ENCODE measurements around the gene CMKLR1.

The CMKLR1 gene

DNA sequence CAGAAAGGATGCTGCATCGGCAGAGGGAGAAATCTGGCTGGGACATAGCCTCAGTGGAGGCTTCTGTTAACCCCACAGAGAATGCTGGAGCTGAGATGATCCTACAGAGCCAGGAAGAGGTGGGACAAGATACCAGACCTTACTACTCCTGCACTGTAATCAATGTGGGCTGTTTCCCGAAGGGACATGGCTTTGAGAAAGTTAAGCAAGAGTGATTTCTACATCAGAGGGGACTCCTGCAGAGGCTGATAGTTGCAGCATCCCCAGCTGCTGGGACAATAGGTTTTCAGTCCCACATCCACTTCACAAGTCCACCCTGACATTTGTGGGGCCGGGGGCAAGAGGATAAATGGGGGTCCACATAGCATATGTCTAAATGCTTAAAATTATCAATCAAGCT lies 22.5 kb upstream of the CMKLR1 start:
- DNase-seq = no peak

DNA sequence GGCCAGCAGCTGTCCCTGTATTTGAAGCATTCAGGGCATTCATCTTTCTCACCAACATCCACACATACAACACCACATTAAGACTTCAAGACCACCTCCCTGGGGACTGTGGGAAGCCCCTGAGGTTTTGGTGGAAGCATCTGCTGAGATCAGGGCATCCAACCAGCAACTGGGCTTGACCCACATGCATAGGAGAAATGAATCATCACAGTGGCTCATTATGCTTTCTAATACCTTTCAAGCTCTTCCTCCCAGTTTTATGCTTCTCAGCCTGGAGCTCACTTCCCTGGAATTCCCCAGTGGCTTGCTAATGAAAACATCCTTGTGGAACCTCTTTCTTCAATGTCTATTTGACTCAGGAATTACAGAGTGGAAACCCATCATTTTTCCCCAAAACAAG lies 21.4 kb upstream of the CMKLR1 start:
- DNase-seq = no peak

DNA sequence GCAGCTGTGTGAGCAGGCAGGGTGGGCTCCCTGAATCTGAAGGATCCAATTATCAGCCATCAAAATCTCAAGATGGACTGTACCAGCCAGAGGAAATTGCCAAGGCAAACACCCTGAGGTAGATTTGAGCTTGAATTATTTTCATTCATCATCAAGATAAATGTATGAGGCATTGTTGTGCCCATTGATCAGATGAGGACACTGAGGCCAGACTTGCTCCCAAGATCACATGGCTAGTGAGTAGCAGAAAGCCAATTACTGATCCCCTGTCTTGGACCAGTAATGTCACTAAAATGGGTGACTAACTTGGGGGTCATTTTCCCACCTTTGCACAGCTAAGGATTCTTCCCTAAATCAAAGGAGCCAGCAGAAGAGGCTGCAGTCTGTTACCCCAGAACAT lies 20.9 kb upstream of the CMKLR1 start:
- no peak for DNase-seq

DNA sequence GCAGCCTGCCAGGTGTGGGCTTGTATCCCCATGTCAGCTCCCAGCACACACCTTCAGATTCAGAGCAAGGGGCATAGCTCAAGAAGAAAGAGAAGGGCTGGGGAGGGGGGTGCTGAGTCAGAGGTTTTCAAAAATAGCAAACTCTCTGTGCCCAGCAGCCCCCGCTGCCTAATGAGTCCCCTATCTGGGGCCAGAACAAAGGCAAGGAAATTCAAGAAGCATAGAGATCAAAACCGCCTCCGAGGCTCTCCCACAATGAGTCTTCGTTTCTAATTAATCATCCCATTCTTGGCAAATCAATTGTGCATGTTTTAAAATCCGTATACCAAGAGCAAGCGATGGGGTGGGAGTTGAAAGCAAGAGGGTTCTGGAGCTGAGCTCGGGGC lies 19.5 kb upstream of the CMKLR1 start:
- DNase-seq = no peak

DNA sequence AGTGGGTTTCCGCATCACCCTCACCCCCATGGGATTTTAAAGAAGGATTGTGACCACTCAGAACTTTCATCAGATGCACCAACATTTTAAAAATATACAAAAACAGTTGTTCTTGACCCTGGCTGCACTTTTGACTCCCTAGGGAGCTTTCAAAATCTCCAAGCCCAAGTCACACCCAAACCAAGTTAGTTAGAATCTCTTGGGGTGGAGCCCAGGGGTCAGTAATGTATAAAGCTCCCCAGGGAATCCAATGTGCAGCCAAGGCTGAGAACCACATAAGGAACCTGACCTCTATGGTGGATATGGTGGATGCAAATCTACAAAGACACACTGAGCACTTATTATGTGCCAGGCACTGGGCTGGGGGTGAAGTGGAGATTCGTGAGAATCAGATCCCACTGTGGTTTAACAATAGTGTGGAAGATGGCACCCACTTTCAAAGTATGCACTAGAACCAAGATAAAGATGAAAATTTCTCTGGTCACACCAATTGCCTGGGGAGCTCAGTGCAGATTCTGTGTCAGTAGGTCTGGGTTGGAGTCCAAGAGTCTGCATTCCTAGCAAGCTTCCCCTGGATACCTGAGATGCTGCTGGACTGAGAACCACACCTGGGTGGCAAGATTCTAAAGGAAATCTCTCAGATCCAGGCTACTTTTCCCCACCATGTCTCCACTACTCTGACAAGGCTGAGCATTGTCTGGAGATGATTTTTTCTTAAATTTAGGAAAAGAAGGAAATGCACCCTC lies 18.9 kb upstream of the CMKLR1 start:
- no peak for DNase-seq

DNA sequence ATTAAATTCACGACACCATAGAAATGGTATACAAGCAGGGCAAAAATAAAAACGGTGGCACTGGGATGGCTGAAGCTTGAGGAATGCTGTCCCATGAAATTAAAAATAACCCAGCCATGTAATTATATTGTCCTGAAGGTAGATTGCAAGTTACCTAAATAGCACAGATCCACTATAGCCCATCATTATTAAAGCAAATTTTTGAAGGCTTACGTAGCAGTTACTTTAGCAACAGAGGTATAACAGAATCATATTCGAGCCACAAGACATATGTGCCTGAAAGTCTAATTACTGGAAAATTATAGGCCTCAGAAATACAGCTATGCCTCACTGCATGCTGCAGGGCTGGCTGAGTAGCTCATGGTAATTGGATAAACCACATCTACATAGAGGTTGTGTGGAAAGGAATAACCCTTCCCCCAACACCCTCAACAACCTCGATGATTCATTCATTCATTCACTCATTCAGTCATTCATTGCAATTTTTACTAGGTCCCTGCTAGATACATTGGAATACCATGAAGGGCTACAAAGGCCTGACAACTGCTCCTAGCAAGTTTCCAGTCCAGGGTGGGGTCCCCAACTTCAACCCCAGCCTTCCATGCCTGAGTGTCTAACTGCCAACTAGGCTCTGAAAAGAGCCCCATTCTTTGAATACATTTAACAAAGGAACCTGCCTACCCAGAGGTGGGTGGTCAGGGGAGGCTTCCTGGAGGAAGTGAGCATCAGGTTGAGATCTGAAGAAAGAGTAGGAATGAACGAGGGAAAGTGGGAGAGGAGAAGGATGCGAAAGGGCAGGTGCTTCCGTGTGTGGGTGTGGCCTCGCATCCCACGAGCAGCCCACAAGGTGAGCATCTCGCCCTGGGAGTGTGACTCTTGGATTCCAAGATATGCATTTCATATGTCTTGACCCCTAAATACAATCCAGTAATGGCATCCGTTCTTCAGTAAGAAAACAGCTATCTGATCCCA lies 18.0 kb upstream of the CMKLR1 start:
- no peak for DNase-seq

DNA sequence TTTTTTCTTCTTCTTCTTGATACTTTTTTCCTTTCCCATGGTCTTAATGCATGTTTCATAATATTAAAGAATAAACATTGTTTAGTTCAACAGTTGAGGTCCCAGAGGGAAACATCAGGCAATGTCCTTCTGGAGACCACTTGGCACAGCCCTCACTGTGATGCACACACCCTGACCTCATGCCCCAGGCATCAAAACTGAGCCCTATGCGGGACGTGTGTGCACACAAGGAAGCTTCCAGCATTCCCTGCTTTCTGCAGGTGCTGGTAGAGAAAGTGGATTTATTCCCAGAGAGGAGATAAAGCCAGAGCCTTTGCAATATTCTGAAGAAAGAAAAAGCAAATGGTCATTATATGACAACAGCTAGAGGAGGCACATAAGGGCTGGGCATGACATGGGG lies 16.0 kb upstream of the CMKLR1 start:
- no peak for DNase-seq

DNA sequence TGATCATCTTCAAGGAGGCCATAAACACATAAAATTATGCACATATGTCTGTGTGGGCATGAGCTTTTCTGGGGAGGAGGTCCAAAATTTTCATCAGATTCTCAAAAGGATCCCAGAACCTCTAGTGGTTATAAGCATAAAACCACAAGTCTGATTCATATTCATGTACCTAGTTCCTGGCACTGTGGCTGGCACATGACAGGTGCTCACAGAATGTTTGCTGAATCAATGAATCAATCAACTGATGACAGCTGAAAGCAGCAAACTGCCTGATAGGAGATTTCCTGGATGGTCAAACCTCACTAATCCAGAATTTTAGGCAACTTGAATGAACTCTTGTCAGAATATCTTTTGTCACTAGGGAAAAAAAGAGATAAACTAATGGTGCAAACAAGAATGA lies 13.5 kb upstream of the CMKLR1 start:
- DNase-seq = no peak

DNA sequence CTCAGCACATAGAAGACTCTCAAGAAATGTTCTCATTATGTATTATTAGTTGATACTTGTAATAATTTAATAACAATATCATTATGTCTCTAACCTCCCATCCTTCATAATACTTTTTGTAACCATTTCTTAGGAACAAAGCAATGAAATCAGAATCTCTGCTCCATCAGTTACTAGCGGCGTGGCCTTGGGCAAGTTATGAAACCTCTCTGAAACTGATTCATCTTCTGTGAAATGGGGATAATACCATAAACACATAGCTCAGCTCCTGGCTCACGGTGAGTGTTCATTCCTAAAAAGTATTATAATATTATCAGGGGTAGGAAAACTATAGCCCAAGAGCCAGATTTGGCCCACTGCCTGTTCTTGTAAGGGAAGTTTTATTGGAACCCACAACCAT lies 11.4 kb upstream of the CMKLR1 start:
- no peak for DNase-seq

DNA sequence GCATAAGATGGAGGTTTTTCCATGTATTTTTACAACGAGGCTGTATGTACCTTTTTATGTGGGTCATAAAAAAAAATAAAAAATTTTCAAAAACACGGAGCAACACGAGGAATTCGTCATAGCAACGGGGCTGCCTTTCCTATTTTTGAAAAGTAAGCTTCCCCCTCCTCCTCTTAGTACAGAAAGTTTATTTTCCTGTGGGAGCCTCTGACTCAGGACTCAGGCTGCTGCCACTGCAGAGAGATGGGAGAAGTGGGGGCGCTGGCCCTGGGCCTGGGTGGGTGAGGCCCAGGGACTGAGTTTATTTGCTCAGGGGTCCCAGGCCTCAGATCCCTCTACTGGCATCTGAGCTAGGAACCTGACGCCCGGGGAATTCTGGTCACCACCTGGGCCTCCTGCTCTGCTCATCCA lies 10.2 kb upstream of the CMKLR1 start:
- no peak for DNase-seq

DNA sequence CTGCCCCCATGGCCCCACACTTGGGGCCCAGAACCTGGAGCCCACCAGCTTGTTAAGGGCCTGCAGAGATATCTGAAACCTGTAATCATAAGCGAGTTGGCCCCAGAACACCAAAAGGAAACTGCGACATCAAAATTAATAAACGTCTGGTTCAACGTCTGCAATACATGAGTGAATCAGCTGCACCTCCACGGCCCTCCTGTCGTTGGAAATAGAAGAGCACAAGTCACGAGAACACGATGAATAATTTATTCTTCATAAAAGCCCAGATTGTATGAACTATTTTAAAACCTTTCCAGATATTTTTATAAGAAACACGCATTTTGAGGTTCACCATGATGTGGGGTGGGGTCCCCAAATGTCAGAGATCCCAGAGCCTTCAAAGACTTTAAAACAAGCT lies 9.7 kb upstream of the CMKLR1 start:
- DNase-seq = no peak

DNA sequence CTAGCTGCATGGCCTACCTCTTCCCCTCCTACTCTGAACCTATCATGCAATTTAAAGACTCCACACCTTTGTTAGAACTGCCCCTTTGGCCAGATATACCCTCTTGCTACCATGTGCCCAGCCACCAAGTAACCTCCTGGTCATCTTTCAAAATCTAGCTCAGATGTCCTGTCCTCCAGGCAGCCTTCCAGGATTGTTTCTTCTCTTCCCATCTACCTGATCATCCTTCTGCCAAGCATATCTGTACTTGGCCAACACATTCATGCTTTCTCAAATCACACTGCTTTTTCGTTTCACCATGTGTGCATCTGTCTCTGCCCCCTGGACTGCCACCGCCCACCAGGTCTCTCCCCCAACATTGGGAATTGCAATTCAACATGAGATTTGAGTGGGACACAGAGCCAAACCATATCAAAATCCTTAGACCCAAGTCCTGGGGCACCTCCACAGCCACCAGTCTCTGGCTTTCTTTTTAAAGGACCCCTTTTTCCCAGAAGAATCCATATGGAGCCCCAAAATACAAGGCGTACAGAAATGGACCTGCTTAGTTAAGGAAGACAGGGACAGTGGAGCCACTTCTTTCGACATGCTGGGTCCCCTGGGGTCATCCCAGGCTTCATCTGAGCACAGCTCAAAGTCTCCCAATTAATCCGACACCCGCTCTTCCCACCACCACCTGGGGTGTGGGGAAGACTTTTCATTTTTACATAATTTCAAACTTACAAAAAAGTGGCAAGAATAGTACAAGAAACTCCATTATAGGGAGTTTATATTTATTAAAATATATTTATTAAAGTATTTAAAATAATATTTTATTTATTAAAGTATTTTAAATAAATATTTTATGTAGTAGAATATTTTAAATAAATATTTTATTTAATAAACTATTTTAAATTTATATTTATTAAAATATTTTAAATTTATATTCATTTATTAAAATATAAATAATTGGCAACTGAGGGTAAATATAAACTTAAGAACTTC lies 7.9 kb upstream of the CMKLR1 start:
- no peak for DNase-seq

DNA sequence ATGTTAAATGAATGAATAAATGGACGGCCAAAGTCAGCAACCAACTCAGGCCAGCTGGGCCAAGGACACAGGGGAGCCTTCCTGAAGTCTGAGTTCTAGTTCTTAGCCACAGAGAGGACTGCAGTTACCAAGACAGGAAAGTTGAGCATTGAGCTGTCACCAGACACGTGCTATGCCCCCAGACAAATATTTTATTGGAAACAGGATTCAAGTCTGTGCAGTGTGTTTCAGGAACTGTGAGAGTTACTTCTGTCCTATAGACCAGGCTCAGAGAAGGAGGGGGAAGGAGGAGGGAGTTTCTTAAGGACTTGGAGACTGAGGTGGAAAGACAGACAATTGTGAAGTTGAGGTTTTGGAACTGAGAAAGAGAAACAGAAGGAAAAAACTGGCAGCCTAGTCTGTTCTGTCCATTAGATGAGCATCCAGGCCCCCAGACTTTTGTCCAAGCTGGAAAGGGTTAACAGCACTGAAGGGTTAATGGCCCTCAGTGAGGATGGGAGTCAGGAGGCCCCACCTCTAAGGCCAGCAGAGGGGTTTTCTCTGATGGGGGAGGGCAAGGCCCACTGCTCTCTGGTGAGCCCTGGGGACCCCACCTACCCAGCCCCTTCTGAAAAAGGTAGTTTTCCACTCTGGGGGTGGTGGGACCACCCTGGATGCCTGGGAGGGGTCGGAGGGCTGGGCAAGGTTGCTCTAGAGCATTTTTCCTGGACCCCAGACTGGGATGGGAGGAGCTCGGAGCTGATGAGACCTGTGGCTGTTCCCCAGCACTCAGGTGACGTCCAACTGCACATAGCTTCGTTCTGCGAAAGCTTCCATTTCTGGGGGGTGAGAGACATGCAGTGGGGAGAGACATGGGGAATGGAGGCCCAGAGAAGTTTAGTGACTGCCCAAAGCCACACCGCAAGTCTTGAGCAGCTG lies 6.9 kb upstream of the CMKLR1 start:
- no peak for DNase-seq

DNA sequence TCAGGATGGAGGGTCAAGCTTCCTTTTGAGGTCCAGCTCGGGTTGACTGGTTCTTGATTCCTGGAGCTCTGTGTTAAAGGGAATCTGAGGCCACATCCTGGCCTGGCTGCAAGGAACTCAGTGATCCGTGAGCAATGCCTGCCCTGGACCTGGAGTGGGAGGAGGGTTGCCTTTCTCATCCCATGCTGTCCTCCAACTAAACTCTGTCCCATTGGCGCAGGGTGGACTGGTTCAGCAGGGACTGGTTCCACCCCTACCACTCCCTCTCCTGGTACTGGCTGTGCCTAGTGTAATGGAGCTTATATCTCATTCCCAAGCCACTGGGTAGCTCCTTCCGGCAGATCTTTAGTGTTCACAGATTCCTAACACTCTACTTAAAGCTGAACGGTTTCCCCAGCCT lies 3.9 kb upstream of the CMKLR1 start:
- no peak for DNase-seq

DNA sequence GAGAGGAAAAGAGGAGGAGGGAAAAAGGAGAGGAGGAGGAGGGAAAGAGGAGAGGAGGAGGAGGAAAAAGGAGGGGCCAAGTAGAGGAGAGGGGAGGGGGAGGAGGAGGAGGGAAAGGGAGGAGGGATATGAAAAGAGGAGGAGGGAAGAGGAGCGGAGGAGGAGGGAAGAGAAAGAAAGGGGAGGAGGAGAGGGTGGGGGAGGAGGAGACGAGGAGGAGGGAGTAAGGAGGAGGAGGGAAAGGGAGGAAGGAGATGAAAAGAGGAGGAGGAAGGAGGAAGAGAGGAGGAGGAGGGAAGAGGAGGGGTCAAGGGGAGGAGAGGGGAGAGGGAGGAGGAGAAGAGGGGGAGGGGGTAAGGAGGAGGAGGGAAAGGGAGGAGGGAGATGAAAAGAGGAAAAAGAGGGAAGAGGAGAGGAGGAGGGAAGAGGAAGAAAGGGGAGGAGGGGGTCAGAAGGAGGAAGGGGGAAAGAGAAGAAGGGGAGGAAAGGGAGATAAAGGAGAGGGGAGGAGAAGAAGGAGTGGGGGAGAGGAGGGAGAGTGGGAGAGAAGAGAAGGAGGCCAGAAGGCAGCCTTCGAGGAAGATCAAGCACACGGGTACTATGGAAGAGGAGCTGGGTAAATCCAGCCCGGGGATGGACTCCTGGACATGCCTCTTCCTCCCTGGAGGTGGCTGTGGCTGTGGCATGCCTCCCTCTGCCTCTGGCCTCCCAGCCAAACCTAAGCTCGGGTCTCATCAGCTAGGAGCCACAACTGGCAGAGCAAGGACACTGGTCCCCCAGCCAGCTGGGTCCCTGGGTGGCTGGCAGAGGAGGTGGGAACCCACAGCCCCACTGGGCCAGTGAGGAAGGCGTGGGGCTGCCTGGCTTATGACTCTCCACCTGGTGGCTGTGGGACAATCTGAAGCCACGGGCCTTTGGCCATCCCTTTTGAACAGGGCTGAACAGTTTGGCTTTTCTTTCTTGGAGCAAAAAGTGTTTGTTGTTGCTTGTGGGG lies 3.0 kb upstream of the CMKLR1 start:
- no peak for DNase-seq

DNA sequence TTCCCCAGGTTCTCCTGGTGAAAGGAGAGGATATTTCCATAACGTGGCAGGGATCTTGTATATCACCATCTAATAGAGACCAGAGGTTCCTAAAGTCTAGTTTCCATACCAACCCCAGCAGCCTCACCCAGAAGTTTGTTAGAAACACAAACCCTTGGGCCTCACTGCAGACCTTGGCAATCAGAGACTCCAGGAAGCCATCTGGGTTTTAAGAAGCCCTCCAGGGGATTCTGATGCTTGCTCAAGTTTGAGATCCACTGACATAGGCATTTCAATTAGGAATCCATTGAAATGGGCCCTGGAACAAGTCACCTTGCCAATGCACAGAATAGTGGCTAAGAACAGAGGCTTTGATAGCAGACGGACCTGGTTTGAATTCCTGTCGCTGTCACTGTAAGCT lies 2.2 kb upstream of the CMKLR1 start:
- no peak for DNase-seq

DNA sequence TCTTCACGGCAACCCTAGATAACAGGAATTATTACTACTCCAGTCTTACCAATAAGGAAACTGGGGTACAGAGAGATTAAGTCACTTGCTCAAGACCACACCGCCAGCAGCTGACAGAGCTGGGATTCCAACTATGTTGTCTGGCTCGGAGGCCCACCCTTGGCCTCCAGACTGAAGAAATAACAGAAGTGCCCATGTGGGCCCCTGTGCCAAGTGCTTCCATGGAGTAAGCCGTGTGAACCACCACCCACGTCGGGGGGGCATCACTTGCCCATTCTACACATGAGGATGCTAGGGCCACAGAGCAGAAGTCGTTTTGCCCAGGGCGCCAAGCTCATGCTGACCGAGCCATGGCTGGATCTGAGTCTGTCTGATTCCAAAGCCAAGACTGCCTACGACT lies 926 bp upstream of the CMKLR1 start:
- DNase-seq = no peak

DNA sequence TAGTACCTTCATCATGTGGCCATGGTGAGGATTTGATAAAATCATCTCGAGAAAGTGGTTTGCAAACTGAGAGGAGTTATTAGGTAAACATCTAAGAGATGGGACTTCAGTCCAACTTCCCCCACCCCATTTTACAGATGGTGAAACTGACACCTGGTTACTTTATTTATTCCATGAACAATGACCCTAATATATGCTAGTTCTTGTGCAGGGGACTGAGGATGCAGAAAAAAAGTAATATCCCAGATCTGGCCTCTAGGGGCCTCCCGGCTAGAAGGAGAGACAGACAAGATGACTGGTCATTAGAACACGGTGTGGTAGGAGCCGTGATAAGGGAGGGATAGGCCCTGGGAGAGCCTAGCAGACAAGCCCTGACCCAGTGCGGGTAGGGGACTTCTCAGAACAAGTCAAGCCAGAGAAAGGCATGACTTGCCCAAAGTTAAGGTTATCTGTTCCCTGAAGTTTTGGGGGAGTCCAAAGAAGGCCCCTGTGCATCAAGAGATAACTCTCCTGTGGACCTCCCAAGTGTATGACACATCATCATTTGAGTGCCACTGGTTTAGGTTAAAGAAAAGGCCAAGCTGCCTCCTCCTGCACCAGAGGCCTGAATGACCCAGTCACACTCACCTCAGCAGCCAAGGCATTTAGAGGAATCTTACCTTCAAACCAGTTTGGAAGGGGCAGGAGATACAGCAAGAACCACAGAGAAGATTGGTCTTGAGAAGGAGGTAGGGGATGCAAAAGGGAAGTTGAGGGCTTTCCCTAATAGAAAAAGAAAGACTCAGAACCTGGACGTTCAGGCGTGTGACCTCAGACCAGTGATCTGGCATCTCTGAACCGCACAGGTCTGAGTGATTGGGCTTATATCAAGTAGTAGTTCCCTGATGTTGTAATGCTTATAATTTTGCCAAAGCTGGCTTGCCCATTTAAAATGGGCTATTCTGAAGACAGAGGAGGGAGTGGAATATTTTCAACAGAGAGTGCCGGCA lies 1.6 kb downstream of the CMKLR1 start:
- no peak for DNase-seq

Data from stimulated activated CD4-positive, alpha-beta T cell treated with anti-CD3 and anti-CD28 coated beads, Interleukin-4, amount 100 ng/mL, for 1 hour (primary cell).